SK-N-SH treated with all-trans-retinoic acid at 6 μM for 48 hours (cell line): ENCODE data around the gene SAMD10.
"Not testable (repeated sequence)": the region's sequence is repeated elsewhere in the genome, so short reads cannot be mapped to it uniquely, and the experiment has no call there.

Experiments used
- ATAC-seq: fragments of 200-7000 bp; cut with Tn5 transposase; 3 replicates; pipeline ENCODE4 v1.9.1; 2020; ENCODE audit warnings: mild to moderate bottlenecking, moderate library complexity
- BACH2 ChIP-seq: fragments of 250-450 bp; sonication (Bioruptor Pico); IDR thresholded peaks from 2 replicates; pipeline ENCODE4 v1.9.0; 2021; ENCODE audit warnings: mild to moderate bottlenecking, borderline replicate concordance
- CREB5 ChIP-seq: fragments of 250-450 bp; sonication (Bioruptor Pico); IDR thresholded peaks from 2 replicates; pipeline ENCODE4 v1.5.1; 2020; ENCODE audit warnings: low read depth, mild to moderate bottlenecking, moderate library complexity
- CSDC2 ChIP-seq: fragments of 250-450 bp; sonication (Bioruptor Pico); IDR thresholded peaks from 2 replicates; pipeline ENCODE4 v1.5.0; 2020; ENCODE audit warnings: mild to moderate bottlenecking, moderate library complexity
- CSRNP3 ChIP-seq: fragments of 250-450 bp; sonication (Bioruptor Pico); IDR thresholded peaks from 2 replicates; pipeline ENCODE4 v1.5.1; 2021; ENCODE audit warnings: mild to moderate bottlenecking, moderate library complexity
- ESRRG ChIP-seq: fragments of 250-450 bp; sonication (Bioruptor Pico); IDR thresholded peaks from 2 replicates; pipeline ENCODE4 v1.6.1; 2021; ENCODE audit warnings: mild to moderate bottlenecking
- GLIS3 ChIP-seq: fragments of 250-450 bp; sonication (Bioruptor Pico); IDR thresholded peaks from 2 replicates; pipeline ENCODE4 v1.5.0; 2020; ENCODE audit warnings: mild to moderate bottlenecking, moderate library complexity
- ISL1 ChIP-seq: fragments of 250-450 bp; sonication (Bioruptor Pico); IDR thresholded peaks from 2 replicates; pipeline ENCODE4 v2.1.2; 2022; ENCODE audit warnings: mild to moderate bottlenecking, moderate library complexity
- OSR1 ChIP-seq: fragments of 250-450 bp; sonication (Bioruptor Pico); IDR thresholded peaks from 2 replicates; pipeline ENCODE4 v1.8.0; 2022; ENCODE audit warnings: moderate library complexity, mild to moderate bottlenecking, inconsistent platforms
- PATZ1 ChIP-seq: fragments of 250-450 bp; sonication (Bioruptor Pico); IDR thresholded peaks from 2 replicates; pipeline ENCODE4 v1.8.0; 2020; ENCODE audit warnings: mild to moderate bottlenecking, moderate library complexity, borderline replicate concordance
- POU6F1 ChIP-seq: fragments of 250-450 bp; sonication (Bioruptor Pico); IDR thresholded peaks from 2 replicates; pipeline ENCODE4 v1.8.0; 2021; ENCODE audit warnings: low read depth, mild to moderate bottlenecking, moderate library complexity, borderline replicate concordance
- PPARA ChIP-seq: fragments of 250-450 bp; sonication (Bioruptor Pico); IDR thresholded peaks from 2 replicates; pipeline ENCODE4 v1.5.0; 2020; ENCODE audit warnings: mild to moderate bottlenecking, borderline replicate concordance
- RARB ChIP-seq: fragments of 250-450 bp; sonication (Bioruptor Pico); IDR thresholded peaks from 2 replicates; pipeline ENCODE4 v1.8.0; 2021; ENCODE audit warnings: mild to moderate bottlenecking, moderate library complexity
- SNAI2 ChIP-seq: fragments of 250-450 bp; sonication (Bioruptor Pico); IDR thresholded peaks from 2 replicates; pipeline ENCODE4 v1.5.0; 2020; ENCODE audit warnings: mild to moderate bottlenecking, moderate library complexity
- TCF4 ChIP-seq: fragments of 250-450 bp; sonication (Bioruptor Pico); IDR thresholded peaks from 2 replicates; pipeline ENCODE4 v1.8.0; 2021; ENCODE audit warnings: mild to moderate bottlenecking, moderate library complexity, borderline replicate concordance
- TOX ChIP-seq: fragments of 250-450 bp; sonication (Bioruptor Pico); IDR thresholded peaks from 2 replicates; pipeline ENCODE4 v1.8.0; 2021; ENCODE audit warnings: mild to moderate bottlenecking, moderate library complexity, borderline replicate concordance
- TSHZ2 ChIP-seq: fragments of 250-450 bp; sonication (Bioruptor Pico); IDR thresholded peaks from 2 replicates; pipeline ENCODE4 v1.5.0; 2020; ENCODE audit warnings: mild to moderate bottlenecking, moderate library complexity
- ZFP3 ChIP-seq: fragments of 250-450 bp; sonication (Bioruptor Pico); IDR thresholded peaks from 2 replicates; pipeline ENCODE4 v1.5.0; 2020; ENCODE audit warnings: mild to moderate bottlenecking, moderate library complexity
- ZFP30 ChIP-seq: fragments of 450-650 bp; formaldehyde crosslinking; IDR thresholded peaks from 2 replicates; pipeline ENCODE4 v1.5.0; 2022; ENCODE audit warnings: mild to moderate bottlenecking, moderate library complexity
- ZNF565 ChIP-seq: fragments of 450-650 bp; formaldehyde crosslinking; conservative IDR thresholded peaks from 2 replicates; pipeline ENCODE4 v1.5.0; 2020; ENCODE audit warnings: low read depth, mild to moderate bottlenecking, moderate library complexity
- ZNF70 ChIP-seq: fragments of 450-650 bp; formaldehyde crosslinking; IDR thresholded peaks from 2 replicates; pipeline ENCODE4 v1.5.0; 2020; ENCODE audit warnings: mild to moderate bottlenecking, moderate library complexity

The SAMD10 gene

GRCh38 chr20:63973160-63973479 is 6.3 kb downstream of the SAMD10 start:
- no peak for ATAC-seq

GRCh38 chr20:63972312-63973159 is 6.9 kb downstream of the SAMD10 start:
- TF ChIP-seq CSDC2 (CRISPR knock-in tag) (no peak), ZNF70 (CRISPR knock-in tag) (no peak), ZFP30 (CRISPR knock-in tag) (no peak), ZNF565 (no peak), ESRRG (no peak), CSRNP3 (CRISPR knock-in tag) (no peak), OSR1 (CRISPR knock-in tag) (no peak), ISL1 (CRISPR knock-in tag) (no peak), TCF4 (CRISPR knock-in tag) (no peak), CREB5 (no peak), TOX (no peak), PPARA (no peak), TSHZ2 (no peak), GLIS3 (no peak), SNAI2 (CRISPR knock-in tag) (no peak)
- no peak for ATAC-seq

More at GRCh38 chr20:63973160-63973479, 6.3 kb downstream of the SAMD10 start:
- no peak for TF ChIP-seq SNAI2 (CRISPR knock-in tag)
- no peak for TF ChIP-seq ISL1 (CRISPR knock-in tag)
- TF ChIP-seq PATZ1 (CRISPR knock-in tag) = no peak
- no peak for TF ChIP-seq ZNF565
- TF ChIP-seq BACH2 (CRISPR knock-in tag) = no peak
- no peak for TF ChIP-seq ZNF70 (CRISPR knock-in tag)
- TF ChIP-seq PPARA = no peak
- TF ChIP-seq GLIS3 = no peak
- TF ChIP-seq CSRNP3 (CRISPR knock-in tag) = no peak
- TF ChIP-seq POU6F1 = no peak
- TF ChIP-seq RARB (CRISPR knock-in tag) = no peak
- no peak for TF ChIP-seq ESRRG
- TF ChIP-seq ZFP3 (CRISPR knock-in tag) = no peak

GRCh38 chr20:63971960-63972311 is 7.5 kb downstream of the SAMD10 start:
- ATAC-seq = not testable (repeated sequence)
